IMR-90 (cell line): ENCODE results near the gene BICD1.

Source experiments
- BHLHE40 ChIP-seq: fragments of 150-350 bp; IDR thresholded peaks from 2 replicates; pipeline ENCODE4 v1.6.1; 2016; ENCODE audit warnings: mild to moderate bottlenecking, low read depth, low read length
- CEBPB ChIP-seq: IDR thresholded peaks from 2 replicates; pipeline ENCODE4 v1.6.1; 2012; ENCODE audit warnings: low read depth, low read length, improper control_type of control experiment
- CHD1 ChIP-seq: IDR thresholded peaks from 2 replicates; pipeline ENCODE4 v1.6.1; 2012; ENCODE audit warnings: low read depth, low read length, improper control_type of control experiment
- CTCF ChIP-seq: conservative IDR thresholded peaks from 2 replicates; pipeline ENCODE4 v1.5.1; 2012; ENCODE audit warnings: mild to moderate bottlenecking, low read depth, low read length, improper control_type of control experiment
- FOS ChIP-seq: fragments of 150-350 bp; IDR thresholded peaks from 2 replicates; pipeline ENCODE4 v1.6.1; 2016; ENCODE audit warnings: low read depth, low read length
- MAFK ChIP-seq: IDR thresholded peaks from 2 replicates; pipeline ENCODE4 v1.6.1; 2012; ENCODE audit warnings: low read depth, low read length, improper control_type of control experiment
- NFE2L2 ChIP-seq: fragments of 150-350 bp; IDR thresholded peaks from 2 replicates; pipeline ENCODE4 v1.6.1; 2016; ENCODE audit warnings: low read depth, mild to moderate bottlenecking, low read length
- POLR2A ChIP-seq: IDR thresholded peaks from 2 replicates; pipeline ENCODE4 v1.6.1; 2012; ENCODE audit warnings: mild to moderate bottlenecking, low read depth, low read length
- RAD21 ChIP-seq: IDR thresholded peaks from 2 replicates; pipeline ENCODE4 v1.6.1; 2012; ENCODE audit warnings: low read length, improper control_type of control experiment
- RFX5 ChIP-seq: IDR thresholded peaks from 2 replicates; pipeline ENCODE4 v1.8.0; 2012; ENCODE audit warnings: low read depth, mild to moderate bottlenecking, low read length, moderate library complexity
- SMC3 ChIP-seq: fragments of 150-350 bp; IDR thresholded peaks from 2 replicates; pipeline ENCODE4 v1.6.1; 2016; ENCODE audit warnings: low read depth, mild to moderate bottlenecking, antibody characterized with exemption, low read length, moderate library complexity
- TF ChIP-seq, protein P1 (sequence below): fragments of 150-350 bp; IDR thresholded peaks from 2 replicates; pipeline ENCODE4 v1.6.1; 2017; ENCODE audit warnings: mild to moderate bottlenecking, antibody characterized with exemption, low read length, low read depth

DNA sequence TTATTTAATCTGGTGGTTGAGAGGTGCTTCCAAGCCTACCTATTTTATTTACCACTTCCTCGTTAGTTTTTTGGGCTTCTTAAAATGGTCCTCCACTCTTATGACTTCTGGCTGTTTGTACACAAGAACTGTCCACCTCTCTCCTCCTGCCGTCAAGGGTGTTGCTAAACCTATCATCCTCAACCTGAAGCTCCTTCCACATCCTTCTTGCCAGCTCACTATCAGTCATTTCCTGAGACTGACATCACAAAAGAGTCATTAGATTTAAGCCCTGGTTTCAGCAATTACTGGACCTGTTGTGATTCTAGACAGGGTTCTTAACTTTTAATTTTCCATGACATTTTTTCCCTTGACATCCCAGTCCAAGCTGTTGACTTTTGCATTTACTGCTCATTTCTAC lies 91.9 kb downstream of the BICD1 start:
- TF ChIP-seq RAD21, result no peak
- no peak for TF ChIP-seq CTCF
- no peak for TF ChIP-seq BHLHE40
- TF ChIP-seq POLR2A, result no peak
- TF ChIP-seq RFX5, result no peak
- TF ChIP-seq CHD1, result no peak
- TF ChIP-seq, protein P1, sequence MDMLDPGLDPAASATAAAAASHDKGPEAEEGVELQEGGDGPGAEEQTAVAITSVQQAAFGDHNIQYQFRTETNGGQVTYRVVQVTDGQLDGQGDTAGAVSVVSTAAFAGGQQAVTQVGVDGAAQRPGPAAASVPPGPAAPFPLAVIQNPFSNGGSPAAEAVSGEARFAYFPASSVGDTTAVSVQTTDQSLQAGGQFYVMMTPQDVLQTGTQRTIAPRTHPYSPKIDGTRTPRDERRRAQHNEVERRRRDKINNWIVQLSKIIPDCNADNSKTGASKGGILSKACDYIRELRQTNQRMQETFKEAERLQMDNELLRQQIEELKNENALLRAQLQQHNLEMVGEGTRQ, result no peak
- TF ChIP-seq CEBPB, result peak; percentile 59; the same call in 1 of the 2 replicates
- TF ChIP-seq SMC3, result no peak
- no peak for TF ChIP-seq FOS
- no peak for TF ChIP-seq MAFK
- no peak for TF ChIP-seq NFE2L2
